ENCODE measurements around the gene ANXA8. TPM values are rescaled to one million over a fixed set of nuclear protein-coding genes. Genes with fewer than 3 reads are reported as not detected.

ANXA8 gene
- total RNA-seq, 1 experiment from 2014 or later, result 172 TPM

GRCh38 chr10:47421057-47421952, 62.6 kb downstream of the ANXA8 start:
- no peaks in the 10 kb centered on the region for H3K9me3 ChIP-seq (ENCODE audit: insufficient read depth, low read depth)
- BruUV-seq (replicated peaks), result no TSS peak
- H3K4me2 ChIP-seq, result peak overlapping the region; percentile 62
- H2AFZ ChIP-seq, result no peak overlapping the region
- no peak overlapping the region for H3K4me3 ChIP-seq
- peak; percentile 77 to 95 for DNase-seq
- no peaks in the 10 kb centered on the region for H3K79me2 ChIP-seq (ENCODE audit: low read depth)
- no peak for TF ChIP-seq EZH2 (IDR thresholded peaks at IDR 0.05; ENCODE audit: low read depth)
- TF ChIP-seq, protein P1, sequence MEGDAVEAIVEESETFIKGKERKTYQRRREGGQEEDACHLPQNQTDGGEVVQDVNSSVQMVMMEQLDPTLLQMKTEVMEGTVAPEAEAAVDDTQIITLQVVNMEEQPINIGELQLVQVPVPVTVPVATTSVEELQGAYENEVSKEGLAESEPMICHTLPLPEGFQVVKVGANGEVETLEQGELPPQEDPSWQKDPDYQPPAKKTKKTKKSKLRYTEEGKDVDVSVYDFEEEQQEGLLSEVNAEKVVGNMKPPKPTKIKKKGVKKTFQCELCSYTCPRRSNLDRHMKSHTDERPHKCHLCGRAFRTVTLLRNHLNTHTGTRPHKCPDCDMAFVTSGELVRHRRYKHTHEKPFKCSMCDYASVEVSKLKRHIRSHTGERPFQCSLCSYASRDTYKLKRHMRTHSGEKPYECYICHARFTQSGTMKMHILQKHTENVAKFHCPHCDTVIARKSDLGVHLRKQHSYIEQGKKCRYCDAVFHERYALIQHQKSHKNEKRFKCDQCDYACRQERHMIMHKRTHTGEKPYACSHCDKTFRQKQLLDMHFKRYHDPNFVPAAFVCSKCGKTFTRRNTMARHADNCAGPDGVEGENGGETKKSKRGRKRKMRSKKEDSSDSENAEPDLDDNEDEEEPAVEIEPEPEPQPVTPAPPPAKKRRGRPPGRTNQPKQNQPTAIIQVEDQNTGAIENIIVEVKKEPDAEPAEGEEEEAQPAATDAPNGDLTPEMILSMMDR (conservative IDR thresholded peaks at IDR 0.05), result no peak
- ChIA-PET CTCF (no interaction called here), POLR2A (ENCODE audit: unreplicated experiment) (interaction anchor here (0.6 to 0.7 kb wide), 4 partner anchors 9 to 67 kb away, joined by 3 to 6 read pairs (median 4); no protein-coding TSS in a partner anchor)
- no peaks in the 10 kb centered on the region for H3K36me3 ChIP-seq (ENCODE audit: low read depth)
- H3K27me3 ChIP-seq (ENCODE audit: insufficient read depth, low read depth), result no peaks in the 10 kb centered on the region
- no peaks in the 10 kb centered on the region for H3K9me2 ChIP-seq (ENCODE audit: insufficient read depth)
- H3K4me1 ChIP-seq (replicated peaks; ENCODE audit: insufficient read depth), result peaks cover 37% of the 10 kb centered on the region
- H4K20me1 ChIP-seq (ENCODE audit: insufficient read depth), result no peaks in the 10 kb centered on the region
- peak overlapping the region; percentile 81 for H3K27ac ChIP-seq
- H3F3A ChIP-seq (ENCODE audit: insufficient read depth, low read depth), result peaks cover 23% of the 10 kb centered on the region
- intact Hi-C loops (cut with micrococcal nuclease; ENCODE audit: unreplicated experiment), result loop anchor here (5.0 kb wide), 1 partner anchor 59 kb away; no protein-coding TSS in a partner anchor

GRCh38 chr10:47420305-47421056, 63.4 kb downstream of the ANXA8 start:
- Histone ChIP-seq H3K36me3 (ENCODE audit: low read depth) (no peaks in the 10 kb centered on the region), H3K4me2 (peak overlapping the region; percentile 62), H3K9me2 (ENCODE audit: insufficient read depth) (no peaks in the 10 kb centered on the region), H3F3A (ENCODE audit: insufficient read depth, low read depth) (peaks cover 23% of the 10 kb centered on the region), H4K20me1 (ENCODE audit: insufficient read depth) (no peaks in the 10 kb centered on the region), H3K4me3 (no peak overlapping the region), H3K27ac (peak overlapping the region; percentile 81), H3K4me1 (replicated peaks; ENCODE audit: insufficient read depth) (peaks cover 37% of the 10 kb centered on the region), H3K79me2 (ENCODE audit: low read depth) (no peaks in the 10 kb centered on the region), H3K9me3 (ENCODE audit: insufficient read depth, low read depth) (no peaks in the 10 kb centered on the region), H3K27me3 (ENCODE audit: insufficient read depth, low read depth) (no peaks in the 10 kb centered on the region), H2AFZ (no peak overlapping the region)
- ChIA-PET POLR2A (ENCODE audit: unreplicated experiment) (no interaction called here), CTCF (no interaction called here)
- TSS peak; percentile 83 for BruUV-seq (replicated peaks)
- TF ChIP-seq, protein P1 (conservative IDR thresholded peaks at IDR 0.05), result no peak
- no peak for TF ChIP-seq EZH2 (IDR thresholded peaks at IDR 0.05; ENCODE audit: low read depth)
- intact Hi-C loops (cut with micrococcal nuclease; ENCODE audit: unreplicated experiment), result loop anchor here (5.0 kb wide), 1 partner anchor 58 kb away; no protein-coding TSS in a partner anchor
- no peak for DNase-seq

- peaks cover 39% of the 10 kb centered on the region for H3K4me1 ChIP-seq (replicated peaks; ENCODE audit: insufficient read depth)
- H3K36me3 ChIP-seq (ENCODE audit: low read depth), result no peaks in the 10 kb centered on the region
- no peak overlapping the region for H3K4me3 ChIP-seq
- H3K27ac ChIP-seq, result no peak overlapping the region
- H3K27me3 ChIP-seq (ENCODE audit: insufficient read depth, low read depth), result no peaks in the 10 kb centered on the region
- H3K9me3 ChIP-seq (ENCODE audit: insufficient read depth, low read depth), result no peaks in the 10 kb centered on the region
- no peak overlapping the region for H3K4me2 ChIP-seq
- H3F3A ChIP-seq (ENCODE audit: insufficient read depth, low read depth), result peaks cover 23% of the 10 kb centered on the region
- no peak for TF ChIP-seq EZH2 (IDR thresholded peaks at IDR 0.05; ENCODE audit: low read depth)
- TF ChIP-seq, protein P1 (conservative IDR thresholded peaks at IDR 0.05), result no peak
- ChIA-PET POLR2A (ENCODE audit: unreplicated experiment) (no interaction called here), CTCF (no interaction called here)
- no TSS peak for BruUV-seq (replicated peaks)
- intact Hi-C loops (cut with micrococcal nuclease; ENCODE audit: unreplicated experiment), result no loop called here
- H2AFZ ChIP-seq, result no peak overlapping the region
- H4K20me1 ChIP-seq (ENCODE audit: insufficient read depth), result no peaks in the 10 kb centered on the region
- no peaks in the 10 kb centered on the region for H3K79me2 ChIP-seq (ENCODE audit: low read depth)
- no peak for DNase-seq
- no peaks in the 10 kb centered on the region for H3K9me2 ChIP-seq (ENCODE audit: insufficient read depth)
These were observed 64.5 kb downstream of the ANXA8 start for GRCh38 chr10:47419421-47419820.

Measured in PC-9 (cell line).